Stimulated activated CD8-positive, alpha-beta memory T cell treated with anti-CD3 and anti-CD28 coated beads, Interleukin-15, amount 100 ng/mL, for 48 hours (primary cell): ENCODE results near the gene ADAMTSL1.

Experiments
- DNase-seq, 2 donors: peaks; one replicate each; pipeline ENCODE4 v3.0.0-alpha.2; 2020; ENCODE audit warnings: low read depth in 2 of 2

ADAMTSL1 gene

DNA sequence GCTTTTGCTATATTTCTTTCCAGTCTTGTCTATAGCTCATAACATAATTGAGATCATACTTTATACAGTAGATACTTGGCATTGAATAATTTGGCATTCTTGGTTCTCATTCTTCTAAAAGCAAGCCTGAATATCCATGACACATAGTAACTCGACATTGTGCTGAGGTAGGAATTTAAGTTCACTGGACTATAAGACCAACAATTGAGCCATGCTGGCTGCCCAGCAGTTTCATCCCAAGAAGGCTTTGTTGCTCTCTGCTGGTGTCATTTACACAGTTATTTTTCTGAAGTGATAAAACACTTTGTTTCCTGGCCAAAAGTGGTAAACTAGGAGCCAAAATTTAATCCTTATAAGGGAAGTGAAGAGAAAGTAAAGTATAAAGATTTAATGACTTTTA lies 192.0 kb downstream of the ADAMTSL1 start:
- no peak for DNase-seq

DNA sequence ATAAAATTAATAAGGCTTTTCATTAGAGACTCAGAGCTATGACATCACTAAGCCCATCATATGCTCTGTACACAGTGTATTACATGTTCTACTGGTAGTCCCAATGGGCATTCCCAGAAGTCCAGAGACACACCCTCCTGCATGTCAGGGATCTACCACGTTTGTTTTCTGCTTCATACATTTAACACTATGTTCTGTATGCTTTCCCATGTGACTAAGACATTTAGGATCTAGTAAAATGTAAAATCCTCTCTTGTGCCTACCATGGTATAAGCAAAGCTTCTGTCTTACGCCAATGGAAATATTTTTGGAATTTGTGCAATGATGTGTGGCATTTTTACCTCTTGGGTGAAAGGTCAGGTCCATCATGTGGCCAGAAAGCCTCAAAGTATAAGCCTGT lies 192.4 kb downstream of the ADAMTSL1 start:
- no peak for DNase-seq

DNA sequence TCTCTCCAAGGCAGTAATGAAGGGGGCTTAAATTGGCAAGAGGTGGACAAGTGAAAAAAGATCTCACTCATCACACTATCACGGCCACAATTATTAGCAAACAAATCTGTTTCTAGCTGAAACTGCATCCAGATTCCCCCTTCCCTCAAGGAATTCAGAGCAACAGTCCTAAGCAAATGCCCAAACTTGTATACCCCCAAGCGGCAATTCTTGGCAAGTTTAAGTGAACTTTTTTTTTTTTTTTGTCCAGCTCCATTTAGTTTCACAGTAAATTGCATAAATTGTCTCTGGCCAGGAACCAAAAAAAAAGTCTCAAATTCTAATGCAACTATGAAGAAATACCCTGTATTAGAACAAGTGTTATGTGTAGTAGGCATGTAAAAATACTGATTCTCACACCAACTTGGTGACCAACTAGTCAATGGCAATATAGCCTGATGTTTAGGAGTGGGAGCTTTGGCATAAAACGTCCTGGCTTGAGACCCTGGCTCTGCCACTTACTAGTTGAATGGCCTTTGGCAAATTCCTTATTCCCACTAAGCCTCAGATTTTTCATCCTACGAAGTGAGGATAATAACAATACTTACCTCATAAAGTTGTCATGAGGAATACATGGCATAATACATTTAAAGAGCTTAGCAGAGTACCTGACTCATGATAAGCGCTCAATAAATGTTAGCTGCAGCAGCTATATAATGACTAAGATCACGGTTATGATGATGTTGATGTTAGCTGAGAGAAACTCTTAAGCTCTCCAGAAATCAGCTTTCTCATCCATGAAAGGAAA lies 193.2 kb downstream of the ADAMTSL1 start:
- DNase-seq: no peak

DNA sequence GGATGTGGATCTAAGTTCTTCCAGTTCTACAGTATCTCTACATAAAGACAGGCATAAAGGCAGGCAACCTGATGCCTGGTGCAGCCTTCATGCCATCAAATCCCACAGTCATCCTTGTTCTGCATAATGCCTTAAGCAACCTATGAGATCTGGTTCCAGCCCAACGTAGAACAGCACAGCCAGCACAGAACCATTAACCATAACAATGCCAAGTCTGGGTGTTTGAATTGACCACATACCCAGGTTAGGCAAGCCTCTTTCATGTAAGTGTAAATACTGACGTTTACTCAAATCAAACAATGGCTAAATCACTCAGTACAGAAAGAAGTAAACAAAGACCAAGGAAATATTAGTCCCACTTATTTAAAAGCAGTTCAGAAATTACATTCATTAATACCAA lies 195.0 kb downstream of the ADAMTSL1 start:
- DNase-seq: no peak

DNA sequence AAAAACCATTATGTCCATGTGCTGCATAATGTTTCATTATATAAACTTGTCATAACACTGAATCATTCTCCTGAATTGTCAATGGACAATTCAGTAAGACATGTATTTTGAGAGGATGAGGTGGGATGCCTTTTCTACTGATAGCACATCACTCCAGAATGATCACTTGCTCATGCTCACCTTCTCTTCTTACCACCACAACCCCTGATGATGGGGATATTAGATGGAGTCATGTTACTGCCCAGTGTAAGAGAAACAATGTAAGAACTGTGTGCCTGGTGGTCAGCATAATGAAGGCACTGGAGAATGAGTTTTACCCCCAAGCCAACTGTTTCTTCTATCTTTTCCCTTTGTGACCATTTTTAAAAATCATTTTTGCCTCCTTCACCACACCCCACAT lies 198.8 kb downstream of the ADAMTSL1 start:
- no peak for DNase-seq

DNA sequence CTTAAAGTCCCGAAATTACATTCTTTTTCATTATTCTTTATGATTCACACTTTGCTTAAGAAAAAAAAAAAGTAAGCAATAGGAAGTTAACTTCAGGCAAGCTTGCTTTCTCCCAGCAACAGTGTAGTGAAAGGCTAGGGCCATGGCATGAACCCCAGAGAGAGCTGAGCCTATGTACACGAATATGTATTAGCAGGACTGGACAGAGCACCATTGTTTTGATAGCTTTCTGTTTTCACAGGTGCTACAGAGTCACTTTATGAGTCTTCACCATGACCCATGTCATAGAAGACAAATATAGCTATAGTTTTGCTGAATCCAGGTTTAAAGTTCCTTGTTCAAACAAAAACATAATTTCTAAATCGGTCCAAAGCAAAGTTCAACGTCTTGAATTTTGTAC lies 199.2 kb downstream of the ADAMTSL1 start:
- no peak for DNase-seq

DNA sequence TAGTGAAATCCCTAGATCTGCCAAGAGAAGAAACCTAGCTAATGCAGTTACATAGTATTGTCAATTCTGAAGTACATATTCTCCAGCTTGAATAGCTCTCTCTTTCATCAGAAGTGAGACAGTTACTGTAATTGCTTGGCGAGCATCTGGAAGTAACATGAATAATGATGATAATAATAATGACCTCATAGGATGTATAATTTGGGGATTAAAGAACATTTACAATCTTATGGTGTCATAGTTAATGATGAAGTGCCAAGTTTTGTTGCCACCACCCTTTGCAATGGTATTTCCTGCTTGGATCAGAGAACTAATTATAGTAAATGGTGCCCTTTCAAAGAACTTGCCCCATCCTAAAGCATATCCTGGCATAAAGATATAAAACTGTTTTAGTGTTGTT lies 201.4 kb downstream of the ADAMTSL1 start:
- DNase-seq: no peak

DNA sequence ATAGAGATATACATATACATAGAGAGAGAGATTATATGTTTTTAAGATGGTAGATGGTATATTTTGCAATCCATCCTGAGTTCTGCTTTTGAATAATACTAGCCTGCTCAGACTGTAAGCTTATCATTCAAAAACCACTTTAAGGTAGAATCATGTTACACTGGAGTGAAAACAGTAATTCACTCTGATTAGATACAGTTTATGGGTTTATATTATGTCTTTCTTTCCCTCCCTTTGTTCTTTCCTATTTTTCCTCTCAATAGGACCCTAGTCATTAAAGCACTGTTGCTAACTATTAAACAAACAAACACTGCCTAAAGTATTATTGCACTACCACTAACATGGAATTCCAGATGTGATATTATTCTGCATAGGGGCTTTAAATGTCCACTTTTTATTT lies 202.0 kb downstream of the ADAMTSL1 start:
- DNase-seq: no peak

DNA sequence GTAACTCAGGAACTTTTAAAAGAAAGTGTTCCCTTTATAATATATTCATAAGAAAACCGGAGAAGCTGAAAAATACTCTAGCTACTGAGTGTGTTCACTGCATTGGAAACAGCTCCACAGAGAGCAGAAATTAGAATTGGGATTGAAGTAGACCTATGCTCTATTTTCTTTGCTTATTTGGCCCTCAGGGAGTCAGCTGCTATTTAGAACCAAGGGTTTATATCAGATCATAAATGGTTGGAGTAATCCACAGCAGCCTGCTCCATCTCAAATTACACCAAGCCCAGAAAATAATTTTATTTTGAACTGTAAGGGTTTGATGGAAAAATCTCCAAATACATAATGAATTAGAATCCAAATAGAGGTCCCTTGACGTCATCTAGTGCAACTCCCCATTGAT lies 202.6 kb downstream of the ADAMTSL1 start:
- no peak for DNase-seq

DNA sequence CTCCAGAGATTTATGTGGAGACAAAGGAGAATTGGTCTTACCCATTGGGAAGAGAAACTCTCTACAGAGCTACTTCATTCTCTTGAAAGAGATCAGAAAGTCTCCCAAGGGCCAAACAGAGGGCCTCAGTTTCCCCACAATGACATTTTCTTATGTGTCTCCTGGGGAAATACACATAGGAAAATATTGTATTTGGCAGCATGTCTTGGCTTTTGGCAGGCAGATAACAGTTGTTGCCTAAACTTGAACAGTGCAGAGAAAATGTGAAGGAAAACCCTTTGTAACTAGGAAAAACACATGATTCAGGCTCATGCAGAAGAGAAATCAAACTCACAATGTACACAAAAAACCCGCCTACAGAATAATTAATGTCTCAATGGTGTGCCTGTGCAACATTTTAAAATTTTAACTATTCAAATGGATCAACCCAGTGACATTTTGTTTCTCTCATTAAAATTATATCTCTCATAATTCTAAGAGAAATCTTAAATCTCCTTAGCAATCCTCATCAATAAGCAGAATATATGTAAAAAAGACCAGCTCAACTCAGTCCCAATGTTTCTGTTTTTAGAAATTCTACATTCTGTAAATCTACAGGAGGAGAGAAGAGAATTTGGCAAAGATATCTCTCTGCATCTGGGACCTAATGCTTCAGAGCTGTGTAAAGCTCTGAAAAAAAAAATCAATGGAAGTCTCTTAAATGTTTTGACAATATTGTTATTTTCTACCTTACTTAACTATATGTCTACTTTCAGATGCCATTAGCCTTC lies 205.1 kb downstream of the ADAMTSL1 start:
- DNase-seq: no peak

DNA sequence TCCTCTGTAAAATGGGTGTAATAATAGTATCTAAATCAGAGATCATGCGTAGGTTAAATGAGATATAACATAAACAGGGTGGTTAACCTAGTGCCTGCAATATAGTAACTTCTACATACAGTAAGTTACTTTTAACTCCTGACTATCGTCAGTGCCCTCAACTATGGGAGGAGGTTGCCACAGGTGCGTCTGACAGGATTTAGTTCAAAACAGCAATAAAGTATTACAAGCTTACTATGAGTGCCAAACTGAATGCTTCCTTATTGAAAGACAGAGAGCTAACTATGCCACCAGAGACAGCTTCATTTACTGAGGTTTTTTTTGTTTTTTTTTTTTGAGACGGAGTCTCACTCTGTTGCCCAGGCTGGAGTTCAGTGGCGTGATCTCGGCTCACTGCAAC lies 209.0 kb downstream of the ADAMTSL1 start:
- DNase-seq: no peak

DNA sequence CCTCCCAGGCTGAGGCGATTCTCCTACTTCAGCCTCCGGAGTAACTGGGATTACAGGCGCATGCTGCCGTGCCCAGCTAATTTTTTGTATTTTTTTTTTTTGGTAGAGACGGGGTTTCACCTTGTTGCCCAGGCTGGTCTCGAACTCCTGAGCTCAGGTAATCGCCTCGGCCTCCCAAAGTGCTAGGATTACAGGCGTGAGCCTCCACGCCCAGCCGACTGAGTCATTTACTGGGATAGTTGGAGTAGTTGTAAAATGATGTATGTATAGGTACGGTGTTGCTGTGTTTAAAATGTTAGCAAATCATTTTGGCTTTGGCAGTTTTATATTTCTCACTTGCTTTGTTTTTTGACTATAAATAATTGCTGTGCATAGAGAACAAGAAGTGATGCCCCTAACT lies 209.4 kb downstream of the ADAMTSL1 start:
- no peak for DNase-seq

DNA sequence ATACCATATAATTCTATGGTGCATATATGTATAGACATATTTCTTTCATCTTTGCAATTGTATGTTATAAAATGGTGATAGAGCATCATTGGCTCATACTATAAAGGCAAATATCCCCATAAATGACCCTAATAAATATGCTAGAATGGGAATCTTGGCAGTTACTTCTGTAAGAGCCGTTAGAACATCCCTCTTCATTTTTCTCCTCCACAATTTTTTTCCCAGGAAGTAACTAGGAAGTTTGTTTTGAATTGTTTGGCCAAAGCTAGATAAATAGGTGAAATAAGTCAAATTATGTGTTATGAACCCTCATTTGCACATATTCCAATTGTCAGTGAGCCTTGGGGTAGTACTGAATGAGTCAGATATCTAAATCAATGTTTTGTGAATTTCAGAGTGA lies 209.9 kb downstream of the ADAMTSL1 start:
- DNase-seq: no peak

DNA sequence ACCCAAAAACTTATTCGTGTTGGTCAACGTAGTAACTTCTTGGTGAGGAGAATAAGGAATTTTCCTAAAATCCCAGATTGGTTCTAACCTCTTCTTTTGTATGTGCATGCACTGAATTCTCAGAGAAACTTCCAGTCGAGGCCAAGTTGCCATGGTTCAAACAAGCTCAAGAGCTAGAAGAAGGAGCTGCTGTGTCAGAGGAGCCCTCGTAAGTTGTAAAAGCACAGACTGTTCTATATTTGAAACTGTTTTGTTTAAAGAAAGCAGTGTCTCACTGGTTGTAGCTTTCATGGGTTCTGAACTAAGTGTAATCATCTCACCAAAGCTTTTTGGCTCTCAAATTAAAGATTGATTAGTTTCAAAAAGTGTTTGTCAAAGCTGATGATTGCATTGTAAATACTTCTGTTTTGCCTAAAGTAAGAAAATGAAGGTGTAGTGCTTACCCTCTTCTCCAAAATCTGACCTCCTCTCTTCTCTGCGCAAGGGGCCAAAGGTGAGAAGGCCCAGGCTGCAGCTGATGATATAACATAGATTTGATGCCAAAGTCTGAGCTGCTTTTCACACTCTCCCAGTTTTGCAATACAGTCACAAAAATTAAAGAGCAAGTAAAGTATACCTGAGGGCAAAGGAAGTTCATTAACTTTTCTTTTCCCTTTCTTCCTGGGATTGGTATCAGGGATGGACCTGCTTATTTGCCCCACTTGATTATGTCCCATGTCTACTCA lies 210.8 kb downstream of the ADAMTSL1 start:
- DNase-seq: no peak

DNA sequence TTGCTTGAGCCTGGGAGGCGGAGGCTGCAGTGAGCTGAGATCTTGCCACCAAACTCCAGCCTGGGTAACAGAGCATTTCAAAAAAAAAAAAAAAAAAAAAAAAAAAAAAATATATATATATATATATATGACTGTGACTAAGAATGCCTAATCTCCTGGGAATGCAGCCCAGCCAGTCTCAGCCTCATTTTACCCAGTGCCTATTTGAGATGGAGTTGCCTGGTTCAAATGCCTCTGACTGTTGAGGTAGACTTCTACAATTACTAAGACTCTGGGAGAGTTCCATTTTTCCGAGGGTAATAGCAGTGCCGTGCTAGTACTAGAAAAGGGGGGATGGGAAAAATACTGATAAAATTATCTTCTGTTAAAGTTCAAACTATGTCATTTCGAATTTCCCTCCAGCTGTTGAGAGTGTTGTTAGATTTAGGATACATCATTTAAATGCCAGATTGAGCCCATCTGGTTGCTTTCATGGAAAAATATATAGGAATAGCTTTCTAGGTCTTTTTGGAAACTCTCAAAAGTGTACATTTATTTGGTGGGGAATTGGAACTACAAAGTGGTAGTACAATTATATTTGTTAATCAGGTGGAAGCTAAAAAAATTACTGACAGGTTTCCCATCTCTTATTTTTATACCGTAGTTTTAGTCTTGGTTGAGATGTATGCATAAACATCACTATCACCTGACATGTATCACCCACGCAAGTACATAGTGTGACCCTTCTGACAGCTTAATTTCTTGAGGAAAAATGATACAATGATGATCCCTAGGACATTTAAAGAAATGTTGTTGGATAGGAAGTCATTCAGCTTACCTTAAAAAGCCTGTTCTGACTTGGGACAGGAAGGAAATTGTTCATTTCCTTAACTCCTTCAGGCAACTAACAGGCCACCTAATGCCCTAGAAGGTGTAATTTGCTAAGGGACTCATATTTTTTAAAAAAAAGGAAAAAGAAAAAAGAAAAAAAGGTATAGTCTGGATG lies 214.9 kb downstream of the ADAMTSL1 start:
- no peak for DNase-seq

DNA sequence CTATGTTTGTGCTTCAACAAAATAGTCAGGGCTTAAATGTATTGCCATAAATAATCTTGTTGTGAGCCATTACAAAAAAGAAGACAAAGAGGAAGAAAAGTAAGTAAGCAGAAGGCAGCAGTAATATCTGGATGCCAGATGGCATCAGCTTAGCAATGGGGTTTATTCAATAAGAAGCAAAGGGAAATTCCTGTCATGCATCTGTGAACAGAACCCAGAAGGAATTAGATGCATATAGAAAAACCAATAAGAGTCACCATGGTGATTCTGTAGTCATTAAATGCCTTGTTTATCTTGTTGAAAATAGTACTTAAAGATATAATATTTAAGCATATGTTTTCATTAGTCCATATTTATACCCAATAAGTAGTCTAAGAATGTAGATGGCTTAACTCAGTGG lies 216.0 kb downstream of the ADAMTSL1 start:
- no peak for DNase-seq

DNA sequence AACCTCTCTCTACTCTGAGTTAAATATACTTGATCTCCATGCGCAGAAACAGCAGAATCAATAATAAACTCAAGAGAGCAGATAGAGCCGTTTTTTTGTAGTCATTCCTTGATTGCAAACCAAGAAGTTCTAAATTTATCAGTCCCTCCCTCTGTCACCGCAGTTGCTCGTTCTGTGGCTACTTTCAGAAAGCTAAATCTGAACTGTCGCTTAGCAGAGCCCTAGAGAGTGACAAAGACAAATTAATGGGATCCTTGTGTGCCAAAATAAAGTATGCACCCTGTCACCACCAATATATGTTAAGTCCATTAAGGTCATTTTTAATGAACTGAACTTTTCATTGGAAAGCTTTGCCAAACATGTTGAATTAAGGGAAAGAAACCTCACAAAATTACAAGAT lies 218.3 kb downstream of the ADAMTSL1 start:
- DNase-seq: no peak

DNA sequence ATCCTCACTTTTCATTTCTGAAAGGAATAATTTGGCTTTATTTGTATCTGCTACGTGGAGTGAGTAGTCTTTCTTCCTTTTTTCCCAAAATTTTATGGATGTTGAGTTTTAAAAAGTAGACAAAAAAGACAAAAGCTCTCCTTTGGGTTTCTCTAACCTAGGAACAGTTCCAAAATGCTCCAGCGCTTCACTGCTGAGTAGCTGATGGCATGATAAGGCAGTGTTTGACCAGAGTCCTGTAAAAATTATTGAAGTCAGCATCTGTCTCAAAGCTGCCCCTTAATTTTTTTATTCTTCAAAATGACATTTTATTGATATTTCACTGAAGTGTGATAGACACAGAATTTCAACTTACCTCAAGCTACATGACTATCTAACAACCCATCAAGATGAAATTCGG lies 219.0 kb downstream of the ADAMTSL1 start:
- no peak for DNase-seq

DNA sequence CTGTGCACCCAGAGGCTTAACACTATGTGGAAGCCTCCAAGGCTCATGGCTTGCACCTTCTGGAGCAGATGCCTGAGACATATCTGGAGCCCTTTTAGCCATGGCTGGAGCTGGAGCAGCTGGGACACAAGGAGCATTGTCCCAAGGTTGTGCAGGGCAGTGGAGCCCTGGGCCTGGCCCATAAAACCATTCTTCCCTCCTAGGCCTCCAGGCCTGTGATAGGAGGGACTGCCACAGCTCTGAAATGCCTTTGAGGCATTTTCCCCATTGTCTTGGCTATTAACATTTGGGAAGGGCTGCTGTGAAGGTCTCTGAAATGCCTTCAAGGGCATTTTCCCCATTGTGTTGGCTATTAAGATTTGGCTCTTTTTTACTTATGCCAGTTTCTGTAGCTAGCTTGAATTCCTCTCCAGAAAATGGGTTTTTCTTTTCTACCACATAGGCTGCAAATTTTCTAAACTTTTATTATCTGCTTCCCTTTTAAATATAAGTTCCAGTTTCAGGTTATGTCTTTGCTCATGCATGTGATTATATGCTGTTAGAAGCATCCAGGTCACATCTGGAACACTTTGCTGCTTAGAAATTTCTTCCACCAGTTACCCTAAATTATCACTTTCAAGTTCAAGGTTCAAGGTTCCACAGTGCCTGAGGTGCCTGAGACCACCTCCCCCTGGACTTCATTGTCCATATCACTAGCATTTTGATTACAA lies 221.2 kb downstream of the ADAMTSL1 start:
- no peak for DNase-seq

DNA sequence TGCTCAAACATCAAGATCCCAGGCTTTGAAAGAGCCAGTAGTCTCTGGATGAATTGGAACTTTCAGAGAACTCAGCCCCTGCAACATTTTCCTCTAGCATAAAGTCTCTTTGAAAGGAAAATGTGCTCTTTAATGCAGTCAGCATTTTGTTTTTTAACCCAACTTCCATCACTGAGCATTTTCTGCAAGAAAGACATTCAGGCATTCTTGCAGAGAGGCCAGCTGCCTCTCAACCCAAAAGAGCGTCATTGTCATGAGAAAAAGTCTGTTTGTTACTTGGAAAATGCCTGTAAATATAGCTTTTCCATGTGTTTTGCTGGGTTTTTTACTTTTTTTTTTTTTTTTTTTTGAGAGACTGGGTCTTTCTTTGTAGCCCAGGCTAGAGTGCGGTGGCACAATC lies 225.0 kb downstream of the ADAMTSL1 start:
- DNase-seq: no peak

DNA sequence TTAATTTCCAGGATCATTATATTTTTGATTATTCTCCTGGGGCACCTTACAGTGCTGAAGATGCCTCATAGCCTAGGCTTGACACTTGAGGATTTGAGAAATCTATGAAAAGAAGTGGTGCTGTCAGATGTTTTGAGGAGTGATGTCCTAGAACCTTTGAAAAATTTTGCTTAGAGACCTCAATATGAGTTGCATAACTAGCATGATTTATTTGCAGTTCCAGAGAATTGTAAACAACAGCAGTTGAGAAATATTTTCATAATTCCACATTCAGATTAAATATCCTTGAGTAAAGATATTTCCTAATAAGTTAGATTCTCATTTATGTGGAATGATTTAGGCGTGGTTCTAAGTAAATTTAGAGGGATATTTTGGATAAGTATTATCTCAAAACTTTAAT lies 225.8 kb downstream of the ADAMTSL1 start:
- no peak for DNase-seq
